ENCODE results near the gene PRR20G. TPM values are rescaled to one million over a fixed set of nuclear protein-coding genes. Genes with fewer than 3 reads are reported as not detected.

Gene PRR20G
- total RNA-seq, 1 experiment from 2014 or later, result 0.30 TPM

DNA sequence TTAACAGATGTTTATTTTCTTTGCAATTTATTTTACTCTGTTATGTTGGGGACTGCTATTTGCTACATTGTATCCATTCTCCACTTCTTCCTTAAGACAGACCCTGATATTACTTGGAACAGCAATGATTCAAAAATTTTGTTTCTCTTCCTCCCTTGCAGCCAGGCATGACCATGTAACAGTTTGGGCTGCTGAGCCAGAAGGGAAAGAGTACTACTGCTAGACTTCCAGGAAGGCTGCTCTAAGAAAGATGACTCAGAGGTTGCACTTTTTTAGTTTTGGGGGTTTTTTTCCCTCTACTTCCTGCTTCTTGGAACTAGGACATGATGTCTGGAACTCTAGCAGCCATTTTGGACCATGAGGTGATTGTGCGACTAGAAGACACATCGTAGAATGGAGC is 10.3 kb downstream of the PRR20G start:
- no peaks in the 10 kb centered on the region for H3K79me2 ChIP-seq (ENCODE audit: insufficient read depth, low read length)
- peaks cover 0 to 3% of the 10 kb centered on the region in 2 experiments; a peak in 1 of 4 replicates for H3K4me1 ChIP-seq (ENCODE audit: control insufficient read depth in 1 of 2, insufficient read depth in 2 of 2, low read length in 2 of 2)
- intact Hi-C loops (cut with micrococcal nuclease), result no loop called here
- ChIA-PET CTCF (no interaction called here), RAD21 (ENCODE audit: low non-redundant PET in 1 of 2, low total read pairs in 2 of 2, uncharacterized antibody in 2 of 2, unreplicated experiment in 2 of 2) (no interaction called here), POLR2A (no interaction called here)
- no peak overlapping the region for H3K27ac ChIP-seq (ENCODE audit: low read depth, low read length)
- DNase-seq (ENCODE audit: low read depth, low spot score), result no peak
- no peaks in the 10 kb centered on the region for H3K27me3 ChIP-seq (ENCODE audit: insufficient read depth, low read length)
- H3K9me2 ChIP-seq (ENCODE audit: insufficient read depth), result no peaks in the 10 kb centered on the region
- no TSS peak for BruUV-seq (replicated peaks)
- no peaks in the 10 kb centered on the region for H4K20me1 ChIP-seq (ENCODE audit: insufficient read depth)
- H3K9me3 ChIP-seq (ENCODE audit: control insufficient read depth in 1 of 2, insufficient read depth in 1 of 2, low read depth in 1 of 2, low read length in 2 of 2), result peaks cover 0 to 6% of the 10 kb centered on the region in 2 experiments; a peak in 2 of 4 replicates
- H3K4me3 ChIP-seq (replicated peaks in 1 of 2; ENCODE audit: low read depth in 1 of 2, low read length in 2 of 2), result no peak overlapping the region
- no peaks in the 10 kb centered on the region for H3K36me3 ChIP-seq (ENCODE audit: control insufficient read depth in 1 of 2, insufficient read depth in 2 of 2, low read length in 2 of 2)
- TF ChIP-seq POLR2AphosphoS5 (IDR thresholded peaks at IDR 0.05; ENCODE audit: low read depth, low read length), result no peak
- TF ChIP-seq, protein P1, sequence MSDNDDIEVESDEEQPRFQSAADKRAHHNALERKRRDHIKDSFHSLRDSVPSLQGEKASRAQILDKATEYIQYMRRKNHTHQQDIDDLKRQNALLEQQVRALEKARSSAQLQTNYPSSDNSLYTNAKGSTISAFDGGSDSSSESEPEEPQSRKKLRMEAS (IDR thresholded peaks at IDR 0.05), result 0 out of 2 replicates have a peak, but pooled peaks have one; percentile 20
- no peak overlapping the region for H3K9ac ChIP-seq (ENCODE audit: low read length)
- no peak for ATAC-seq
- H3K4me2 ChIP-seq (ENCODE audit: low read length), result no peak overlapping the region
- H2AFZ ChIP-seq (ENCODE audit: low read depth, low read length, poor library complexity, severe bottlenecking), result no peak overlapping the region

DNA sequence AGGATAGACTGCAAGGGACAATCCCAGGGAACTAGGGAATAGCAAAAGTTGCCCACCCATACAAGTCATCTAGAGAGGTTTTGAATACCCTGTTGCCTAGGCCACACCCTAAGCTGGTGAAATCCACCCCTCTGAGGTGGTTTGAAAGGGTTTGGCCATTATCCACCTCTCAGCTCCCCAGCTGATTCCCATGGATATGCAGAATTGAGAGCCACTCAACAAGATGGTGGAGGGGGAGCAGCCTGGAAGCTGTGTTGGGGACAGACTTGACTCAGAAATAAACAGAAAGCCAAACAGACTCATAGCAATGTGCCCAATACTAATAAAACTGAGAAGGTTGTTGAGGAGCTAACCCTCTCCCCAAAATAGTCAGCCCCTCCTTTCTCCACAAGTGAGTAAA is 10.9 kb downstream of the PRR20G start:
- ChIA-PET CTCF (no interaction called here), POLR2A (no interaction called here), RAD21 (ENCODE audit: low non-redundant PET in 1 of 2, low total read pairs in 2 of 2, uncharacterized antibody in 2 of 2, unreplicated experiment in 2 of 2) (no interaction called here)
- BruUV-seq (replicated peaks), result no TSS peak
- H3K27ac ChIP-seq (ENCODE audit: low read depth, low read length), result no peak overlapping the region
- H3K9me3 ChIP-seq (ENCODE audit: control insufficient read depth in 1 of 2, insufficient read depth in 1 of 2, low read depth in 1 of 2, low read length in 2 of 2), result peaks cover 0 to 6% of the 10 kb centered on the region in 2 experiments; a peak in 2 of 4 replicates
- no peaks in the 10 kb centered on the region for H3K79me2 ChIP-seq (ENCODE audit: insufficient read depth, low read length)
- H3K9ac ChIP-seq (ENCODE audit: low read length), result no peak overlapping the region
- TF ChIP-seq, protein P2, sequence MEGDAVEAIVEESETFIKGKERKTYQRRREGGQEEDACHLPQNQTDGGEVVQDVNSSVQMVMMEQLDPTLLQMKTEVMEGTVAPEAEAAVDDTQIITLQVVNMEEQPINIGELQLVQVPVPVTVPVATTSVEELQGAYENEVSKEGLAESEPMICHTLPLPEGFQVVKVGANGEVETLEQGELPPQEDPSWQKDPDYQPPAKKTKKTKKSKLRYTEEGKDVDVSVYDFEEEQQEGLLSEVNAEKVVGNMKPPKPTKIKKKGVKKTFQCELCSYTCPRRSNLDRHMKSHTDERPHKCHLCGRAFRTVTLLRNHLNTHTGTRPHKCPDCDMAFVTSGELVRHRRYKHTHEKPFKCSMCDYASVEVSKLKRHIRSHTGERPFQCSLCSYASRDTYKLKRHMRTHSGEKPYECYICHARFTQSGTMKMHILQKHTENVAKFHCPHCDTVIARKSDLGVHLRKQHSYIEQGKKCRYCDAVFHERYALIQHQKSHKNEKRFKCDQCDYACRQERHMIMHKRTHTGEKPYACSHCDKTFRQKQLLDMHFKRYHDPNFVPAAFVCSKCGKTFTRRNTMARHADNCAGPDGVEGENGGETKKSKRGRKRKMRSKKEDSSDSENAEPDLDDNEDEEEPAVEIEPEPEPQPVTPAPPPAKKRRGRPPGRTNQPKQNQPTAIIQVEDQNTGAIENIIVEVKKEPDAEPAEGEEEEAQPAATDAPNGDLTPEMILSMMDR (IDR thresholded peaks at IDR 0.05 in 2 of 3, conservative IDR thresholded peaks at IDR 0.05 in 1 of 3; ENCODE audit: borderline replicate concordance in 1 of 3, insufficient read depth in 1 of 3, low read depth in 2 of 3, low read length in 2 of 3), result no peak
- TF ChIP-seq EGR1 (IDR thresholded peaks at IDR 0.05; ENCODE audit: low read depth) (no peak), CBX3 (IDR thresholded peaks at IDR 0.05; ENCODE audit: low read depth) (no peak), TCF7L2 (IDR thresholded peaks at IDR 0.05; ENCODE audit: borderline replicate concordance, extremely low read depth, insufficient read depth, insufficient read length) (no peak), EZH2 (IDR thresholded peaks at IDR 0.05) (no peak), POLR2AphosphoS5 (IDR thresholded peaks at IDR 0.05; ENCODE audit: low read depth, low read length) (no peak), SRF (IDR thresholded peaks at IDR 0.05; ENCODE audit: low read depth) (no peak)
- TF ChIP-seq, protein P3, sequence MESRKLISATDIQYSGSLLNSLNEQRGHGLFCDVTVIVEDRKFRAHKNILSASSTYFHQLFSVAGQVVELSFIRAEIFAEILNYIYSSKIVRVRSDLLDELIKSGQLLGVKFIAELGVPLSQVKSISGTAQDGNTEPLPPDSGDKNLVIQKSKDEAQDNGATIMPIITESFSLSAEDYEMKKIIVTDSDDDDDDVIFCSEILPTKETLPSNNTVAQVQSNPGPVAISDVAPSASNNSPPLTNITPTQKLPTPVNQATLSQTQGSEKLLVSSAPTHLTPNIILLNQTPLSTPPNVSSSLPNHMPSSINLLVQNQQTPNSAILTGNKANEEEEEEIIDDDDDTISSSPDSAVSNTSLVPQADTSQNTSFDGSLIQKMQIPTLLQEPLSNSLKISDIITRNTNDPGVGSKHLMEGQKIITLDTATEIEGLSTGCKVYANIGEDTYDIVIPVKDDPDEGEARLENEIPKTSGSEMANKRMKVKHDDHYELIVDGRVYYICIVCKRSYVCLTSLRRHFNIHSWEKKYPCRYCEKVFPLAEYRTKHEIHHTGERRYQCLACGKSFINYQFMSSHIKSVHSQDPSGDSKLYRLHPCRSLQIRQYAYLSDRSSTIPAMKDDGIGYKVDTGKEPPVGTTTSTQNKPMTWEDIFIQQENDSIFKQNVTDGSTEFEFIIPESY (IDR thresholded peaks at IDR 0.05; ENCODE audit: extremely low read depth, insufficient replicate concordance, low read length), result no peak
- DNase-seq (ENCODE audit: low read depth, low spot score), result no peak
- no peaks in the 10 kb centered on the region for H3K36me3 ChIP-seq (ENCODE audit: control insufficient read depth in 1 of 2, insufficient read depth in 2 of 2, low read length in 2 of 2)
- no peaks in the 10 kb centered on the region for H4K20me1 ChIP-seq (ENCODE audit: insufficient read depth)
- intact Hi-C loops (cut with micrococcal nuclease), result no loop called here
- H3K4me1 ChIP-seq (ENCODE audit: control insufficient read depth in 1 of 2, insufficient read depth in 2 of 2, low read length in 2 of 2), result peaks cover 0 to 3% of the 10 kb centered on the region in 2 experiments; a peak in 1 of 4 replicates
- no peak overlapping the region for H3K4me3 ChIP-seq (replicated peaks in 1 of 2; ENCODE audit: low read depth in 1 of 2, low read length in 2 of 2)
- no peak overlapping the region for H3K4me2 ChIP-seq (ENCODE audit: low read length)
- no peaks in the 10 kb centered on the region for H3K27me3 ChIP-seq (ENCODE audit: insufficient read depth, low read length)
- no peak overlapping the region for H2AFZ ChIP-seq (ENCODE audit: low read depth, low read length, poor library complexity, severe bottlenecking)
- no peaks in the 10 kb centered on the region for H3K9me2 ChIP-seq (ENCODE audit: insufficient read depth)
- ATAC-seq, result no peak
